Activated T-helper 1 cell treated with anti-CD3 and anti-CD28 coated beads, Interleukin-2, amount 50 U/mL, for 16 hours (primary cell): ENCODE measurements around the gene RBM19.

Experiments
- DNase-seq, 2 donors: peaks; one replicate each; pipeline ENCODE4 v3.0.0-alpha.2; 2020; ENCODE audit warnings: low read depth in 1 of 2, low spot score in 1 of 2

Gene RBM19

DNA sequence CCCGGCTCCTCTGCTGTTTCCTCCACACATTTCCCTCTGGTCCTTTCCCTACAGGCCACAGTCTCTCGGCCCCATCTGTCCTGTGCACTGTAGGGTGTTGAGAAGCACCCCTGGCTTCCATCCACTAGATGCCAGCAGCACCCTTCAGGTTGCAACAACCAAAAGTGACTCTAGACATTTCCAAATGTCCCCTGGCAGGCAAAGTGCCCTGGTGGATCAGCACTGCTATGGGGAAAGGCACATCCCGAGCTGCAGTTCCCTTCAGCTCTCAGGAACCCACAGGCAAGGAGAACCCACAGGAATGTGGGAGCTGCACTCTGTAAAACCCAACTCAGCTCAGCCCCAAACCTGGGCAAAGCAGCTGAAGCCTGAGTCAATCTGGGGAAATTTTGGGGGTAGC lies 77.0 kb downstream of the RBM19 start:
- DNase-seq, result no peak

DNA sequence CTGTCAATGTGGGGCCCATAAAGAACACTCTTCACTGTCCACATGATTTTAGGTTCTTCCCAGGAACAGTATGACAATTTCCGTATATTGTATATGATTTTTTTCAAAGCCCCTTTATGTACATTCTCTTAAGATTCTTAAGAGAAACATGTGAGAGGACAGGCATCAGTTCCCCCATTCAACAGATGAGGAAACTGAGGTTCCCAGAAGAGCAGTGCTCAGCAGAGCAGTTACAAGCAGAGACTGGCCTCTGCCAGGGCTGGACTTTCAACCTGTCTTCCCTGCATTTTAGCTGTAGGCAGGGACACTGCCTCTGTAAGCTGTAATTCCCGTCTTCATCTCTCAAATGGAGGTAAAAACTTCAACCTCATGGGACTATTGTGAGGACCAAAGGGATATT lies 77.7 kb downstream of the RBM19 start:
- DNase-seq, result no peak

DNA sequence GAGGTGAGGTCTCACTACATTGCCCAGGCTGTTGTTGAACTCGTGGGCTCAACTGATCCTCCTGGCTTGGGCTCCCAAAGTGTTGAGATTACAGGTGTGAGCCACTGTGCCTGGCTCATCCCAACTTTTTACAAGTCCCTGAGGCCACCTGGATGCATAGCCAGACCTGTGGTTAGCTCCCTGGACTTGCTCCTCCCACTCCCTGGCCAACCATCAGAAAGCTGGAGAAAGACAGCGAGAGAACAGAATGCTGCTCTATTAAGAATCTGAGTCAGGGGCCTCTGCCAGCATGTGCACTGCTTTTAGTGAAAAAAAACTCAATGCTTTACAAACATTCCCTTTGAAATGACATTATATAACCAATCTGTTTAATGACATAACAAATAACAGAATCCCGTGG lies 78.2 kb downstream of the RBM19 start:
- no peak for DNase-seq

DNA sequence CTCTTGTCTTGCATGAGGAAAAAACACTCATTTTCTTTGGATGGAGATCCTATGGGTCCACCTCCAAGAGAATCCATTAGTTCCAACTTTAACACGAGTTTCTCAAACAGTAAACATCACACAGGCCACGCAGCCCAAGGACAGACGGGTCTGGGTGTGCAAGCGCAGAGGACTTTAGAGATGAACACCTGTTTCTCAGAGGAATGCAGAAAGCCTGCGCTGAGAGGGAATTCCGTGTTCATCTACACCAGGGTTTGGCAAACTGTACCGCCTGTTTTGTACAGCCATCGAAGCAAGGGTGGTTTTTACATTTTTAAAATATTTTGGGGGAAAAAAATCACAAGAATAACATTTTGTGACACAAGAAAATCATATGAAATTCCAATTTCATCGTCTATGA lies 79.4 kb downstream of the RBM19 start:
- DNase-seq, result no peak

- no peak for DNase-seq
Observed at GRCh38 chr12:113884392-113884791, 81.7 kb downstream of the RBM19 start.

DNA sequence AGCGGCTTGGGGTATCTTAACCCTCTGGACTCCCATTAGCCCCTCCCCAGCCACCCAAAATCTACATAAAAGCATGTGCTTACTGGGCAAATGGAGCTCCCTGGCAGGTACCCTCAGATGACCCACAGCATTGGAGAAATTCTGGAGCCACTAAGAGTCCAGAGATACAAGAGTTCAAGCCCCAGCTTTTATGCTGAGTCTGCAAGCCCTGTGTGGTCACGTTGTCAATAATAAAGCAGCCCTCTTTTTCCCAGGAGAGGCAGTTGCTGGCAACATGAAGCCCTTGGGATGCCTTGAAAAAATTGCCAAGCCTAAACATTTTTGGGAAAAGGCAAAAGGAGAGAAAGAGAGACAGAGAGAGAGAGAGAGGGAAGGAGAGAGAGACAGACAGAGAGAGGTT lies 83.4 kb downstream of the RBM19 start:
- DNase-seq, result no peak

DNA sequence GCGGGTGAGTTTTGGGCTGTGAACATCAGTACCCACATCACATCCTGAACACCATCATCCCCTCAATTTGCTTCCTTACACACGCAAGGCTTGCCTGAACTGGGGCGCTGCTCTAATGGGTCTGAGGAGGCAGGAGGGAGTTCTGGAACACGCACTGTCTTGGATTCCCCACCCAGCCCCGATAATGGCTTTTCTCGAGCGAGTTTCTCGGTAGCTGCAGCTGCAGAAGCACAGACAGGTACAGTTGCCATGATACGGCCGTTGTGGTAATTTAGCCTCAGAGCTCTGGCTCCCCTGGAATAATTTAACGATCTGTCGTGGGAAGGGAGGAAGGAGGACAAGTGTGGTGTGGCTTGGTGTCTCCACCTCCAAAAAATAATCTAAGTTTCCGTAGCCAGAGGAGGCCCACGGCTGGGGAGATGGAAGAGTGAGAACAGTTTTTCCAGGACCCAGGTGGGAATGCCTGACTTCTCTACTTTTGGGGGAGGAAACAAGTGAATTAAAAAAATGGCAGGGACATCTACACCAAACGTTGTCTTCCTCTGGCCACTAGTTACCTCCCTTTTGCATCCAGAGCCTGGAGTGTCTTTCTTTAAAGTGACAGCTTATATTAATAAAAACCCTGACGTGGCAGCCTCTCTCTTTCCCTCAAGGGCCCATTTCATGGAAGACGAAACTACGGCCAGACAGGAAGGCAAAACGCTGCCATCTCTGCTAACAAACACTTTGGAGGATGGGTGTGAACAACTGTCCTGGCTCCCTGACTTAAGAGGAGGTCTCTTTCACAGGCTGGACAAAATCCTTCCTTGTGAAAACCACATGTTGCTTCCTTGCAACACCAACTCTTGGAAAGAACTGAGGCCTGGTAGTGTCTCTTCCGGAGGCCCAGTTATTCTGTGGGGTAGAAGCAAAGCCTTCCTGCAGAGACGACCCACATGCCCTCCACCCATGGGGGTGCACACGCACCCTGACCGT lies 84.8 kb downstream of the RBM19 start:
- no peak for DNase-seq

DNA sequence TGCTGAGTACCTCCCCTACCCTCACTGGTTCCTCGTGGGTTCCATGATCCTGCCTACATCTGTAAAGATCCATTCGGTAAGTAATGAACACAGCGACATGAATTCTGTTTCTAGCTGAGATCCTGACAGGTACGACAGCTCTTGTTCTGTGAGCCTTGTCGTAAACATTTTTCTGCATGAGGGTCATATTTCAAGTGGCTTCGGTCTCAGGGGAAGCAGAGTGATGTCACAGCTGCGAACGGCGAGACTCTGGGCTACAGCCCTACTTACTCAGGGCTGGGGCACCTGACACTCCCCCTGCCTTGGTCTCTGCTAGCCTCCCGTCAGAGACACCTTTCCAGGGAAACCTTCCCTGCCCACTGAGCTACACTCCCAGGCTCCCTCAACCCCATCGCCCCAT lies 85.8 kb downstream of the RBM19 start:
- DNase-seq, result no peak

GRCh38 chr12:113879658-113880057 lies 86.5 kb downstream of the RBM19 start:
- no peak for DNase-seq

GRCh38 chr12:113877607-113878006 lies 88.5 kb downstream of the RBM19 start:
- no peak for DNase-seq

- DNase-seq, result no peak
Observed at GRCh38 chr12:113876160-113876559, 90.0 kb downstream of the RBM19 start.

GRCh38 chr12:113875691-113876090 lies 90.4 kb downstream of the RBM19 start:
- DNase-seq, result no peak

GRCh38 chr12:113874999-113875561 lies 91.0 kb downstream of the RBM19 start:
- no peak for DNase-seq

GRCh38 chr12:113874326-113874725 lies 91.8 kb downstream of the RBM19 start:
- DNase-seq, result no peak

DNA sequence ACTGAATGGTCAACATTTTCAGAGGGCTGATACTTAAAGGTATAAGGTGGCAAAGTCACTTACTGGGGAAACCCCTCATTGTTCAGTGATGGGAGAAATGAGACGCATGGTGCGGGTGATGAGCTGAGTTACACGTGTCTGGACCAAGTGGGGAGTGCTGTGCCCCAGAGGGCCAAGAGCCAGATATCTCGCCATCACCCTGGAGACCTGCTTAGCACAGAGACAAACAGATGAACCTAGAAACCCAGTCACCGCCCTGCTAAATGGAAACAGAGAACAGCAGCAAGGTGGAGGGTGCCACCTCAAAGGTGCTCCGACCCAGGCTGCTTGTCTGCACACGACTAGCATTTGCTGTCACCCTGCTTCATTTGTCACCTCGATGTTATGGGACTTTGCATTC lies 92.4 kb downstream of the RBM19 start:
- no peak for DNase-seq

DNA sequence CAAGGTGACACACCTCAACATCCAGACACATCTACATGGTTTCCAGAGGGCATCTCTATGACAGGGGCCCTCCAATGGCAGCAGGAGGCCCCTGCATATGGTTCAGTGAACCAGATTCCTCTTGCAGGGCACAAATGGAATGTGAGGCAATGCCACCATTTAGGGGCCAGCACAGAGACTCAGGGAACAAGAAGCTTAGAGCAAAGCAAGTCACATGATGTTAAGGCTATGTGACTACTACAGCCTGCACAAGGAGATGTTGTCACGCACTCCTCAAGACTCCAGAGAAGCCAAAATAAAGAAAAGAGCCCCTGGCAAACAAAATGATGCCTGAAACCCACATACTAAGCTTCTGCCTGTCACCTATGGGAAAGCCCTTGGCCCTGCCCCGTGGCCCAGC lies 95.2 kb downstream of the RBM19 start:
- DNase-seq, result no peak

GRCh38 chr12:113870035-113870434 lies 96.1 kb downstream of the RBM19 start:
- DNase-seq, result no peak

GRCh38 chr12:113868365-113868764 lies 97.8 kb downstream of the RBM19 start:
- DNase-seq, result no peak

DNA sequence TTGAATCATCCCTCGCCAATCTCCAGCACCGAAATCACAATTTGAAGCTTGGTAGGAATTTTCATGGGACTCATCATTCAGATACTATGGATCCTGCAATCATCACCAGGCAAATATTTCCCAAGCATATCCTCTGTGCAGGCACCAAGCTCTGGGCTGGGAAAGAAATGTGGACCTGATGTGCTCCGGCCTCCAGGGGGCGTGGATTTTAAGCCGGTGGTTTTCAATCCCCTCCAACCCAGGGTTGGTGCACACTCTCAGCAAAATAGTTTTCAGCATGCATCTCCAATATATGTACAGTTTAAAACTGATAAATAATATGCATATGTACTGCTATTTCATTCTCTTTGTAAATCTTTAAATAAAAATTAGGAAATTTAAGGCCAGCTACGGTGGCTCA lies 98.9 kb downstream of the RBM19 start:
- no peak for DNase-seq

GRCh38 chr12:113866496-113866895 lies 99.6 kb downstream of the RBM19 start:
- no peak for DNase-seq

GRCh38 chr12:113863455-113863845 lies 102.7 kb downstream of the RBM19 start:
- no peak for DNase-seq

GRCh38 chr12:113862590-113863454 lies 103.3 kb downstream of the RBM19 start:
- DNase-seq, result no peak
